Loucy (cell line): ENCODE data around the gene ALX3.

Experiments
- H2AFZ ChIP-seq: fragments of 200-600 bp; sonication (generic); 2 replicates; pipeline ENCODE4 v1.6.0; 2016; ENCODE audit warnings: antibody characterized with exemption, mild to moderate bottlenecking, low read length, moderate library complexity
- H3F3A ChIP-seq: fragments of 200-600 bp; 2 replicates; pipeline ENCODE4 v1.6.0; 2016; ENCODE audit warnings: antibody characterized with exemption, low read depth, mild to moderate bottlenecking
- H3K27me3 ChIP-seq: fragments of 200-600 bp; sonication (generic); 2 replicates; pipeline ENCODE4 v1.6.1; 2014; ENCODE audit warnings: low read length, mild to moderate bottlenecking; ENCODE audit not compliant: insufficient read depth, poor library complexity, severe bottlenecking
- H3K36me3 ChIP-seq: fragments of 200-600 bp; sonication (generic); 2 replicates; pipeline ENCODE4 v1.6.1; 2016; ENCODE audit warnings: low read length; ENCODE audit not compliant: insufficient read depth
- H3K4me1 ChIP-seq: fragments of 200-600 bp; sonication (generic); 2 replicates; pipeline ENCODE4 v1.5.1; 2014; ENCODE audit warnings: low read length, mild to moderate bottlenecking; ENCODE audit not compliant: insufficient read depth, poor library complexity, severe bottlenecking
- H3K4me2 ChIP-seq: fragments of 200-600 bp; sonication (generic); 2 replicates; pipeline ENCODE4 v1.6.0; 2014; ENCODE audit warnings: antibody characterized with exemption, low read length, low read depth, mild to moderate bottlenecking; ENCODE audit not compliant: poor library complexity, severe bottlenecking
- H3K4me3 ChIP-seq: fragments of 200-600 bp; sonication (generic); 2 replicates; pipeline ENCODE4 v1.5.1; 2014; ENCODE audit warnings: low read length, mild to moderate bottlenecking, mixed read lengths; ENCODE audit not compliant: poor library complexity, severe bottlenecking
- H3K79me2 ChIP-seq: fragments of 200-600 bp; sonication (generic); 2 replicates; pipeline ENCODE4 v1.6.1; 2014; ENCODE audit warnings: low read length; ENCODE audit not compliant: insufficient read depth
- H3K9ac ChIP-seq: fragments of 200-600 bp; sonication (generic); 2 replicates; pipeline ENCODE4 v1.6.0; 2014; ENCODE audit warnings: mild to moderate bottlenecking, low read depth, low read length, moderate library complexity; ENCODE audit not compliant: poor library complexity, severe bottlenecking
- H3K9me2 ChIP-seq: fragments of 200-600 bp; sonication (generic); replicated peaks from 2 replicates; pipeline ENCODE4 v1.6.1; 2016; ENCODE audit warnings: low read depth, low read length, mixed read lengths
- H3K9me3 ChIP-seq: fragments of 200-600 bp; sonication (generic); 2 replicates; pipeline ENCODE4 v1.6.1; 2014; ENCODE audit warnings: mild to moderate bottlenecking, antibody characterized with exemption, low read length, low read depth; ENCODE audit not compliant: insufficient read depth
- H4K20me1 ChIP-seq: fragments of 200-600 bp; sonication (generic); 2 replicates; pipeline ENCODE4 v1.6.0; 2014; ENCODE audit warnings: antibody characterized with exemption, low read length, mild to moderate bottlenecking; ENCODE audit not compliant: insufficient read depth, poor library complexity, severe bottlenecking
- CTCF ChIP-seq: fragments of 200-600 bp; sonication (generic); conservative IDR thresholded peaks from 2 replicates; pipeline ENCODE4 v1.5.1; 2014; ENCODE audit warnings: mild to moderate bottlenecking, antibody characterized with exemption, low read length
- EZH2phosphoT487 ChIP-seq: fragments of 200-600 bp; IDR thresholded peaks from 2 replicates; pipeline ENCODE4 v1.6.1; 2018; ENCODE audit warnings: antibody characterized with exemption, mild to moderate bottlenecking, moderate library complexity, borderline replicate concordance

The ALX3 gene

GRCh38 chr1:110074166-110074565 is 3.7 kb upstream of the ALX3 start:
- no peaks in the 10 kb centered on the region for H3K9me2 ChIP-seq
- H3K9ac ChIP-seq: no peak overlapping the region
- H3F3A ChIP-seq: no peaks in the 10 kb centered on the region
- H3K79me2 ChIP-seq: no peaks in the 10 kb centered on the region
- TF ChIP-seq CTCF: no peak
- no peak for TF ChIP-seq EZH2phosphoT487
- no peaks in the 10 kb centered on the region for H3K9me3 ChIP-seq
- H3K4me1 ChIP-seq: no peaks in the 10 kb centered on the region
- H2AFZ ChIP-seq: no peak overlapping the region
- no peaks in the 10 kb centered on the region for H3K27me3 ChIP-seq
- H3K36me3 ChIP-seq: no peaks in the 10 kb centered on the region
- H3K4me3 ChIP-seq: no peak overlapping the region
- H3K4me2 ChIP-seq: no peak overlapping the region
- H4K20me1 ChIP-seq: no peaks in the 10 kb centered on the region

- no peaks in the 10 kb centered on the region for H3K27me3 ChIP-seq
- H3K79me2 ChIP-seq: no peaks in the 10 kb centered on the region
- H3K9ac ChIP-seq: no peak overlapping the region
- no peaks in the 10 kb centered on the region for H4K20me1 ChIP-seq
- H3K36me3 ChIP-seq: no peaks in the 10 kb centered on the region
- no peaks in the 10 kb centered on the region for H3K9me2 ChIP-seq
- no peaks in the 10 kb centered on the region for H3F3A ChIP-seq
- no peak overlapping the region for H3K4me3 ChIP-seq
- H2AFZ ChIP-seq: no peak overlapping the region
- H3K4me2 ChIP-seq: no peak overlapping the region
- H3K4me1 ChIP-seq: no peaks in the 10 kb centered on the region
- TF ChIP-seq CTCF: no peak
- TF ChIP-seq EZH2phosphoT487: no peak
- no peaks in the 10 kb centered on the region for H3K9me3 ChIP-seq
Observed at GRCh38 chr1:110070282-110070669, 196 bp downstream of the ALX3 start.

GRCh38 chr1:110069404-110070281 is 829 bp downstream of the ALX3 start:
- H3K27me3 ChIP-seq: no peaks in the 10 kb centered on the region

More at GRCh38 chr1:110069404-110070281, 829 bp downstream of the ALX3 start:
- Histone ChIP-seq H3F3A (no peaks in the 10 kb centered on the region), H4K20me1 (no peaks in the 10 kb centered on the region), H3K9ac (no peak overlapping the region), H3K79me2 (no peaks in the 10 kb centered on the region), H3K9me2 (no peaks in the 10 kb centered on the region), H3K4me2 (no peak overlapping the region), H3K4me3 (no peak overlapping the region), H3K9me3 (no peaks in the 10 kb centered on the region), H3K36me3 (no peaks in the 10 kb centered on the region), H2AFZ (no peak overlapping the region), H3K4me1 (no peaks in the 10 kb centered on the region)
- no peak for TF ChIP-seq CTCF
- no peak for TF ChIP-seq EZH2phosphoT487
